WTC11 (cell line): ENCODE data around the gene ADGRF5.

Experiments used
- TP53 ChIP-seq: sonication (generic); formaldehyde crosslinking; IDR thresholded peaks from 2 replicates; pipeline ENCODE4 v1.8.1; 2023; ENCODE audit warnings: mild to moderate bottlenecking, missing genetic modification reagents
- TF ChIP-seq, protein P1 (sequence below): sonication (generic); formaldehyde crosslinking; IDR thresholded peaks from 2 replicates; pipeline ENCODE4 v1.8.1; 2023; ENCODE audit warnings: mild to moderate bottlenecking, moderate library complexity, missing genetic modification reagents
- TF ChIP-seq, protein P2 (sequence below): fragments of 200-600 bp; IDR thresholded peaks from 2 replicates; pipeline ENCODE4 v1.8.0; 2022; ENCODE audit warnings: antibody characterized with exemption
- TF ChIP-seq, protein P3 (sequence below): sonication (generic); formaldehyde crosslinking; IDR thresholded peaks from 2 replicates; pipeline ENCODE4 v1.8.1; 2022; ENCODE audit warnings: mild to moderate bottlenecking, missing genetic modification reagents, moderate library complexity, borderline replicate concordance
- TF ChIP-seq, protein P4 (sequence below): sonication (generic); formaldehyde crosslinking; conservative IDR thresholded peaks from 2 replicates; pipeline ENCODE4 v1.8.1; 2023; ENCODE audit warnings: mild to moderate bottlenecking, low read depth, missing genetic modification reagents, moderate library complexity

DNA sequence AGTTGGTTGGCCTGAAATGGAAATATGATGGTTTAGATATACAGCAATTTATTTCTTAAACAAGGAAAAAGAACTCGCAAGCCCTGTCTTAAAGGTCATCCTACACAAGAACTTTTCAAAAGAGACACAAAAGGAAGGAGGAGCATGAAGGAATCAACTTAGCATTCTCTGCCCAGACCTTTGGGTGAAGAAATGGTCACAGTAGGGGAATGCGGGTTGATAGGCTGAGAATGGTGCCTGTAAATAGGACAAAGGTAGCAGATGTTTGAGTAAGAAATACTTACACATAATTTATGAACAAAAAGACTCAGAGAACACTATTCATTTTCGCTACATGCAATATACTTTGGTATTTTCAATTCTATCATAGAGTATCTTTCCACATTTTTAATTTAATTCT, 15.0 kb downstream of the ADGRF5 start:
- TF ChIP-seq, protein P1, sequence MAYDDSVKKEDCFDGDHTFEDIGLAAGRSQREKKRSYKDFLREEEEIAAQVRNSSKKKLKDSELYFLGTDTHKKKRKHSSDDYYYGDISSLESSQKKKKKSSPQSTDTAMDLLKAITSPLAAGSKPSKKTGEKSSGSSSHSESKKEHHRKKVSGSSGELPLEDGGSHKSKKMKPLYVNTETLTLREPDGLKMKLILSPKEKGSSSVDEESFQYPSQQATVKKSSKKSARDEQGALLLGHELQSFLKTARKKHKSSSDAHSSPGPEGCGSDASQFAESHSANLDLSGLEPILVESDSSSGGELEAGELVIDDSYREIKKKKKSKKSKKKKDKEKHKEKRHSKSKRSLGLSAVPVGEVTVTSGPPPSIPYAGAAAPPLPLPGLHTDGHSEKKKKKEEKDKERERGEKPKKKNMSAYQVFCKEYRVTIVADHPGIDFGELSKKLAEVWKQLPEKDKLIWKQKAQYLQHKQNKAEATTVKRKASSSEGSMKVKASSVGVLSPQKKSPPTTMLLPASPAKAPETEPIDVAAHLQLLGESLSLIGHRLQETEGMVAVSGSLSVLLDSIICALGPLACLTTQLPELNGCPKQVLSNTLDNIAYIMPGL (CRISPR knock-in tag), result no peak
- TF ChIP-seq, protein P2, sequence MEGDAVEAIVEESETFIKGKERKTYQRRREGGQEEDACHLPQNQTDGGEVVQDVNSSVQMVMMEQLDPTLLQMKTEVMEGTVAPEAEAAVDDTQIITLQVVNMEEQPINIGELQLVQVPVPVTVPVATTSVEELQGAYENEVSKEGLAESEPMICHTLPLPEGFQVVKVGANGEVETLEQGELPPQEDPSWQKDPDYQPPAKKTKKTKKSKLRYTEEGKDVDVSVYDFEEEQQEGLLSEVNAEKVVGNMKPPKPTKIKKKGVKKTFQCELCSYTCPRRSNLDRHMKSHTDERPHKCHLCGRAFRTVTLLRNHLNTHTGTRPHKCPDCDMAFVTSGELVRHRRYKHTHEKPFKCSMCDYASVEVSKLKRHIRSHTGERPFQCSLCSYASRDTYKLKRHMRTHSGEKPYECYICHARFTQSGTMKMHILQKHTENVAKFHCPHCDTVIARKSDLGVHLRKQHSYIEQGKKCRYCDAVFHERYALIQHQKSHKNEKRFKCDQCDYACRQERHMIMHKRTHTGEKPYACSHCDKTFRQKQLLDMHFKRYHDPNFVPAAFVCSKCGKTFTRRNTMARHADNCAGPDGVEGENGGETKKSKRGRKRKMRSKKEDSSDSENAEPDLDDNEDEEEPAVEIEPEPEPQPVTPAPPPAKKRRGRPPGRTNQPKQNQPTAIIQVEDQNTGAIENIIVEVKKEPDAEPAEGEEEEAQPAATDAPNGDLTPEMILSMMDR, result no peak
- TF ChIP-seq TP53, result no peak
- TF ChIP-seq, protein P3, sequence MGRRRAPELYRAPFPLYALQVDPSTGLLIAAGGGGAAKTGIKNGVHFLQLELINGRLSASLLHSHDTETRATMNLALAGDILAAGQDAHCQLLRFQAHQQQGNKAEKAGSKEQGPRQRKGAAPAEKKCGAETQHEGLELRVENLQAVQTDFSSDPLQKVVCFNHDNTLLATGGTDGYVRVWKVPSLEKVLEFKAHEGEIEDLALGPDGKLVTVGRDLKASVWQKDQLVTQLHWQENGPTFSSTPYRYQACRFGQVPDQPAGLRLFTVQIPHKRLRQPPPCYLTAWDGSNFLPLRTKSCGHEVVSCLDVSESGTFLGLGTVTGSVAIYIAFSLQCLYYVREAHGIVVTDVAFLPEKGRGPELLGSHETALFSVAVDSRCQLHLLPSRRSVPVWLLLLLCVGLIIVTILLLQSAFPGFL (CRISPR knock-in tag), result no peak
- TF ChIP-seq, protein P4, sequence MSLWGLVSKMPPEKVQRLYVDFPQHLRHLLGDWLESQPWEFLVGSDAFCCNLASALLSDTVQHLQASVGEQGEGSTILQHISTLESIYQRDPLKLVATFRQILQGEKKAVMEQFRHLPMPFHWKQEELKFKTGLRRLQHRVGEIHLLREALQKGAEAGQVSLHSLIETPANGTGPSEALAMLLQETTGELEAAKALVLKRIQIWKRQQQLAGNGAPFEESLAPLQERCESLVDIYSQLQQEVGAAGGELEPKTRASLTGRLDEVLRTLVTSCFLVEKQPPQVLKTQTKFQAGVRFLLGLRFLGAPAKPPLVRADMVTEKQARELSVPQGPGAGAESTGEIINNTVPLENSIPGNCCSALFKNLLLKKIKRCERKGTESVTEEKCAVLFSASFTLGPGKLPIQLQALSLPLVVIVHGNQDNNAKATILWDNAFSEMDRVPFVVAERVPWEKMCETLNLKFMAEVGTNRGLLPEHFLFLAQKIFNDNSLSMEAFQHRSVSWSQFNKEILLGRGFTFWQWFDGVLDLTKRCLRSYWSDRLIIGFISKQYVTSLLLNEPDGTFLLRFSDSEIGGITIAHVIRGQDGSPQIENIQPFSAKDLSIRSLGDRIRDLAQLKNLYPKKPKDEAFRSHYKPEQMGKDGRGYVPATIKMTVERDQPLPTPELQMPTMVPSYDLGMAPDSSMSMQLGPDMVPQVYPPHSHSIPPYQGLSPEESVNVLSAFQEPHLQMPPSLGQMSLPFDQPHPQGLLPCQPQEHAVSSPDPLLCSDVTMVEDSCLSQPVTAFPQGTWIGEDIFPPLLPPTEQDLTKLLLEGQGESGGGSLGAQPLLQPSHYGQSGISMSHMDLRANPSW, result no peak
